ENCODE data around the gene MSH5. TPM values are rescaled to one million over a fixed set of nuclear protein-coding genes. Genes with fewer than 3 reads are reported as not detected.
A peak's percentile ranks its signal among the peaks of the same experiment; 100 is the strongest.

Gene MSH5
- total and polyA plus RNA-seq, 2 of the 13 experiments (the other 11 are each of a cell fraction or from before 2014, with no cell fraction given) = 10.2 to 38.7 TPM

- TF ChIP-seq IKZF5 (CRISPR knock-in tag; IDR thresholded peaks at IDR 0.05) = peak; percentile 85
- 0 out of 2 replicates have a peak, but pooled peaks have one; percentile 43 for TF ChIP-seq ZNF329 (CRISPR knock-in tag; IDR thresholded peaks at IDR 0.05; ENCODE audit: low read depth)
- TF ChIP-seq RBFOX2 (IDR thresholded peaks at IDR 0.05; ENCODE audit: low read depth, low read length) = peak; percentile 64; the same call in 1 of the 2 replicates
- TF ChIP-seq ZNF816 (CRISPR knock-in tag; IDR thresholded peaks at IDR 0.05; ENCODE audit: borderline replicate concordance) = no peak; the same call in 1 of the 2 replicates
- no peak for TF ChIP-seq NFRKB (IDR thresholded peaks at IDR 0.05)
- no peak for TF ChIP-seq ZNF530 (CRISPR knock-in tag; IDR thresholded peaks at IDR 0.05; ENCODE audit: low read depth)
- 0 out of 2 replicates have a peak, but pooled peaks have one; percentile 12 for TF ChIP-seq ZNF770 (CRISPR knock-in tag; IDR thresholded peaks at IDR 0.05)
- TF ChIP-seq RFX5 (IDR thresholded peaks at IDR 0.05; ENCODE audit: low read depth, low read length) = no peak
- no peak for TF ChIP-seq KAT2B (IDR thresholded peaks at IDR 0.05; ENCODE audit: borderline replicate concordance, low read depth, low read length)
- TF ChIP-seq SMYD3 (CRISPR knock-in tag; IDR thresholded peaks at IDR 0.05) = no peak; the same call in 1 of the 2 replicates
- no peak for TF ChIP-seq ZNF704 (CRISPR knock-in tag; IDR thresholded peaks at IDR 0.05; ENCODE audit: borderline replicate concordance)
- TF ChIP-seq SMAD9 (CRISPR knock-in tag; IDR thresholded peaks at IDR 0.05) = no peak
- TF ChIP-seq, protein P1, sequence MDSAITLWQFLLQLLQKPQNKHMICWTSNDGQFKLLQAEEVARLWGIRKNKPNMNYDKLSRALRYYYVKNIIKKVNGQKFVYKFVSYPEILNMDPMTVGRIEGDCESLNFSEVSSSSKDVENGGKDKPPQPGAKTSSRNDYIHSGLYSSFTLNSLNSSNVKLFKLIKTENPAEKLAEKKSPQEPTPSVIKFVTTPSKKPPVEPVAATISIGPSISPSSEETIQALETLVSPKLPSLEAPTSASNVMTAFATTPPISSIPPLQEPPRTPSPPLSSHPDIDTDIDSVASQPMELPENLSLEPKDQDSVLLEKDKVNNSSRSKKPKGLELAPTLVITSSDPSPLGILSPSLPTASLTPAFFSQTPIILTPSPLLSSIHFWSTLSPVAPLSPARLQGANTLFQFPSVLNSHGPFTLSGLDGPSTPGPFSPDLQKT (CRISPR knock-in tag; IDR thresholded peaks at IDR 0.05; ENCODE audit: borderline replicate concordance) = no peak
- TF ChIP-seq TMF1 (CRISPR knock-in tag; IDR thresholded peaks at IDR 0.05; ENCODE audit: low read depth) = no peak
- no peak for TF ChIP-seq HOXA9 (CRISPR knock-in tag; IDR thresholded peaks at IDR 0.05; ENCODE audit: borderline replicate concordance)
- TF ChIP-seq ZKSCAN8 (CRISPR knock-in tag; IDR thresholded peaks at IDR 0.05; ENCODE audit: borderline replicate concordance) = peak; percentile 40; the same call in 1 of the 2 replicates
- no peak for TF ChIP-seq TAF15 (IDR thresholded peaks at IDR 0.05; ENCODE audit: low read depth, low read length, poor library complexity, severe bottlenecking)
- TF ChIP-seq, protein P2, sequence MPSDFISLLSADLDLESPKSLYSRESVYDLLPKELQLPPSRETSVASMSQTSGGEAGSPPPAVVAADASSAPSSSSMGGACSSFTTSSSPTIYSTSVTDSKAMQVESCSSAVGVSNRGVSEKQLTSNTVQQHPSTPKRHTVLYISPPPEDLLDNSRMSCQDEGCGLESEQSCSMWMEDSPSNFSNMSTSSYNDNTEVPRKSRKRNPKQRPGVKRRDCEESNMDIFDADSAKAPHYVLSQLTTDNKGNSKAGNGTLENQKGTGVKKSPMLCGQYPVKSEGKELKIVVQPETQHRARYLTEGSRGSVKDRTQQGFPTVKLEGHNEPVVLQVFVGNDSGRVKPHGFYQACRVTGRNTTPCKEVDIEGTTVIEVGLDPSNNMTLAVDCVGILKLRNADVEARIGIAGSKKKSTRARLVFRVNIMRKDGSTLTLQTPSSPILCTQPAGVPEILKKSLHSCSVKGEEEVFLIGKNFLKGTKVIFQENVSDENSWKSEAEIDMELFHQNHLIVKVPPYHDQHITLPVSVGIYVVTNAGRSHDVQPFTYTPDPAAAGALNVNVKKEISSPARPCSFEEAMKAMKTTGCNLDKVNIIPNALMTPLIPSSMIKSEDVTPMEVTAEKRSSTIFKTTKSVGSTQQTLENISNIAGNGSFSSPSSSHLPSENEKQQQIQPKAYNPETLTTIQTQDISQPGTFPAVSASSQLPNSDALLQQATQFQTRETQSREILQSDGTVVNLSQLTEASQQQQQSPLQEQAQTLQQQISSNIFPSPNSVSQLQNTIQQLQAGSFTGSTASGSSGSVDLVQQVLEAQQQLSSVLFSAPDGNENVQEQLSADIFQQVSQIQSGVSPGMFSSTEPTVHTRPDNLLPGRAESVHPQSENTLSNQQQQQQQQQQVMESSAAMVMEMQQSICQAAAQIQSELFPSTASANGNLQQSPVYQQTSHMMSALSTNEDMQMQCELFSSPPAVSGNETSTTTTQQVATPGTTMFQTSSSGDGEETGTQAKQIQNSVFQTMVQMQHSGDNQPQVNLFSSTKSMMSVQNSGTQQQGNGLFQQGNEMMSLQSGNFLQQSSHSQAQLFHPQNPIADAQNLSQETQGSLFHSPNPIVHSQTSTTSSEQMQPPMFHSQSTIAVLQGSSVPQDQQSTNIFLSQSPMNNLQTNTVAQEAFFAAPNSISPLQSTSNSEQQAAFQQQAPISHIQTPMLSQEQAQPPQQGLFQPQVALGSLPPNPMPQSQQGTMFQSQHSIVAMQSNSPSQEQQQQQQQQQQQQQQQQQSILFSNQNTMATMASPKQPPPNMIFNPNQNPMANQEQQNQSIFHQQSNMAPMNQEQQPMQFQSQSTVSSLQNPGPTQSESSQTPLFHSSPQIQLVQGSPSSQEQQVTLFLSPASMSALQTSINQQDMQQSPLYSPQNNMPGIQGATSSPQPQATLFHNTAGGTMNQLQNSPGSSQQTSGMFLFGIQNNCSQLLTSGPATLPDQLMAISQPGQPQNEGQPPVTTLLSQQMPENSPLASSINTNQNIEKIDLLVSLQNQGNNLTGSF (CRISPR knock-in tag; IDR thresholded peaks at IDR 0.05) = no peak
These were observed 2.4 kb upstream of the MSH5 start (continued) for GRCh38 chr6:31737315-31737990.

Data from HepG2 (cell line).